Thyroid gland (tissue), 4 donors: Measurements from ENCODE around the gene CEP152.

ENCODE experiments used
- CTCF ChIP-seq, 6 experiments: fragments of 200-600 bp in 3 of 6; fragments of 450-650 bp in 3 of 6; sonication (generic) in 3 of 6; IDR thresholded peaks; one replicate each; pipeline ENCODE4 v1.5.1; 2016 to 2019; ENCODE audit warnings: antibody characterized with exemption in 6 of 6, mild to moderate bottlenecking in 2 of 6, inconsistent platforms in 1 of 6, moderate library complexity in 1 of 6
- POLR2A ChIP-seq, 2 donors: fragments of 450-650 bp; IDR thresholded peaks; one replicate each; pipeline ENCODE4 v1.6.1; 2017; ENCODE audit warnings: antibody characterized with exemption in 2 of 2, mild to moderate bottlenecking in 2 of 2, moderate library complexity in 1 of 2

GRCh38 chr15:48856942-48857341 is 46.1 kb upstream of the CEP152 start:
- TF ChIP-seq CTCF (IDR thresholded peaks at IDR 0.05) (no peak), POLR2A (IDR thresholded peaks at IDR 0.05) (no peak)
